PFSK-1 (cell line): Measurements from ENCODE around the gene ATF6B.

ENCODE experiments used
- POLR2AphosphoS5 ChIP-seq: IDR thresholded peaks from 2 replicates; pipeline ENCODE4 v1.6.1; 2012; ENCODE audit warnings: low read depth, mild to moderate bottlenecking, control low read depth, low read length, moderate library complexity
- SIN3A ChIP-seq: IDR thresholded peaks from 2 replicates; pipeline ENCODE4 v1.6.1; 2012; ENCODE audit warnings: mild to moderate bottlenecking, low read length, moderate library complexity, borderline replicate concordance; ENCODE audit not compliant: insufficient read depth
- TAF1 ChIP-seq: IDR thresholded peaks from 2 replicates; pipeline ENCODE4 v1.6.1; 2012; ENCODE audit warnings: low read length, control low read depth, borderline replicate concordance; ENCODE audit not compliant: insufficient read depth
- TF ChIP-seq, protein P1 (sequence below), 2 experiments: IDR thresholded peaks; 2 replicates each; pipeline versions ENCODE4 v1.6.1 to v1.8.0; 2011 to 2012; ENCODE audit warnings: low read depth in 2 of 2, low read length in 2 of 2, control low read depth in 1 of 2, inconsistent platforms in 1 of 2, mild to moderate bottlenecking in 1 of 2, moderate library complexity in 1 of 2; ENCODE audit not compliant: insufficient read depth in 1 of 2

DNA sequence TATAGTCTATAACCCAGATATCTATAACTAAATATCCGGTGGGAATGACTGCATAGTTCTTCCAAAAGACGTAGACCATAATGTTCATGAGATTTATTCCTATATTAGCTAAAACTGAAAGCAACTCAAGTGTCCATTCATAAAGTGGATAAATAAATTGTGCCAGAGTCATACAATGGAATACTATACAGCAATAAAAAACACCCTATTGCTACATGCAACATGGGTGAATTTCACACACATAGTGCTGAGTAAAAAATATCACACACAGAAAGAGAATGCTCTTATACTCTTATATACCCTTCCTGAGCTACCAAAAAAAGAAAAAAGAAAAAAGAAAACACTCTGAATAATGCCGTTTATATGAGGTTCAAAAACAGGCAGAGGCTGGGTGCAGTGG is 25.8 kb downstream of the ATF6B start:
- TF ChIP-seq TAF1 (no peak), POLR2AphosphoS5 (no peak), SIN3A (no peak)
- TF ChIP-seq, protein P1, sequence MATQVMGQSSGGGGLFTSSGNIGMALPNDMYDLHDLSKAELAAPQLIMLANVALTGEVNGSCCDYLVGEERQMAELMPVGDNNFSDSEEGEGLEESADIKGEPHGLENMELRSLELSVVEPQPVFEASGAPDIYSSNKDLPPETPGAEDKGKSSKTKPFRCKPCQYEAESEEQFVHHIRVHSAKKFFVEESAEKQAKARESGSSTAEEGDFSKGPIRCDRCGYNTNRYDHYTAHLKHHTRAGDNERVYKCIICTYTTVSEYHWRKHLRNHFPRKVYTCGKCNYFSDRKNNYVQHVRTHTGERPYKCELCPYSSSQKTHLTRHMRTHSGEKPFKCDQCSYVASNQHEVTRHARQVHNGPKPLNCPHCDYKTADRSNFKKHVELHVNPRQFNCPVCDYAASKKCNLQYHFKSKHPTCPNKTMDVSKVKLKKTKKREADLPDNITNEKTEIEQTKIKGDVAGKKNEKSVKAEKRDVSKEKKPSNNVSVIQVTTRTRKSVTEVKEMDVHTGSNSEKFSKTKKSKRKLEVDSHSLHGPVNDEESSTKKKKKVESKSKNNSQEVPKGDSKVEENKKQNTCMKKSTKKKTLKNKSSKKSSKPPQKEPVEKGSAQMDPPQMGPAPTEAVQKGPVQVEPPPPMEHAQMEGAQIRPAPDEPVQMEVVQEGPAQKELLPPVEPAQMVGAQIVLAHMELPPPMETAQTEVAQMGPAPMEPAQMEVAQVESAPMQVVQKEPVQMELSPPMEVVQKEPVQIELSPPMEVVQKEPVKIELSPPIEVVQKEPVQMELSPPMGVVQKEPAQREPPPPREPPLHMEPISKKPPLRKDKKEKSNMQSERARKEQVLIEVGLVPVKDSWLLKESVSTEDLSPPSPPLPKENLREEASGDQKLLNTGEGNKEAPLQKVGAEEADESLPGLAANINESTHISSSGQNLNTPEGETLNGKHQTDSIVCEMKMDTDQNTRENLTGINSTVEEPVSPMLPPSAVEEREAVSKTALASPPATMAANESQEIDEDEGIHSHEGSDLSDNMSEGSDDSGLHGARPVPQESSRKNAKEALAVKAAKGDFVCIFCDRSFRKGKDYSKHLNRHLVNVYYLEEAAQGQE (IDR thresholded peaks at IDR 0.05; ENCODE audit: insufficient read depth in 1 of 2, low read depth in 2 of 2, low read length in 2 of 2): no peak
